ENCODE data around the gene SLC38A10.

DNA sequence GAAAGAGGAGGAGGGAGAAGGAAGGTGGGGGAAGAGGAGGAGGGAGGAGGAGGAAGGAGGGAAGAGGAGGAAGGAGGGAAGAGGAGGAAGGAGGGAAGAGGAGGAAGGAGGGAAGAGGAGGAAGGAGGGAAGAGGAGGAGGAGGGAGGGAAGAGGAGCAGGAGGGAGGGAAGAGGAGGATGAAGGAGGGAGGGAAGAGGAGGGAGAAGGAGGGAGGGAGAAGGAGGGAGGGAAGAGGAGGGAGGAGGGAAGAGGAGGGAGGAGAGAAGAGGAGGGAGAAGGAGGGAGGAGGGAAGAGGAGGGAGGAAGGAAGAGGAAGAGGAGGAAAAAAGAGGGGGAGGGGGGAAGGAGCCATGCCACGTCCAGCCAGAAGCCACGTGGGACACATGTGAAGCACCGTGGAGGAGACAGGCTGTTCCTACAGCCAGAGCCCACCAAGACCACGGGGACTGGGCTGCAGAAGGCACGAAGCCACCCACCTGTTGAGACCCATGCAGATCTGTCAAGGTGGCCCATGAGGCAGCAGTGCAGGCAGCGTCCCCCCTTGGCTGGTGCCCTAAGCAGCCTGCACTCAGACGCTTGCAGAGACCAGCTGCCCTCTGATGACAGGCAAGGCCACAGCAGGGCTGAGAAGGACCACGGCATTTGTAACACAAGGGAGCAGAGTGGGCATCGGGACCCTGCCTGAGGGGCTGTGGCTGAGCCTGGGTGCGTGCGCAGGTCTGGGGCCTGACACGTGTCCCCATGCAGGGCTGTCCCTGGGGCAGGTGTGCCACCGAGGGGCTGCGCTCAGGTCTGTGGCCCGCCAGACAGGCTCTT is 45.7 kb downstream of the SLC38A10 start:
- TF ChIP-seq, protein P1, sequence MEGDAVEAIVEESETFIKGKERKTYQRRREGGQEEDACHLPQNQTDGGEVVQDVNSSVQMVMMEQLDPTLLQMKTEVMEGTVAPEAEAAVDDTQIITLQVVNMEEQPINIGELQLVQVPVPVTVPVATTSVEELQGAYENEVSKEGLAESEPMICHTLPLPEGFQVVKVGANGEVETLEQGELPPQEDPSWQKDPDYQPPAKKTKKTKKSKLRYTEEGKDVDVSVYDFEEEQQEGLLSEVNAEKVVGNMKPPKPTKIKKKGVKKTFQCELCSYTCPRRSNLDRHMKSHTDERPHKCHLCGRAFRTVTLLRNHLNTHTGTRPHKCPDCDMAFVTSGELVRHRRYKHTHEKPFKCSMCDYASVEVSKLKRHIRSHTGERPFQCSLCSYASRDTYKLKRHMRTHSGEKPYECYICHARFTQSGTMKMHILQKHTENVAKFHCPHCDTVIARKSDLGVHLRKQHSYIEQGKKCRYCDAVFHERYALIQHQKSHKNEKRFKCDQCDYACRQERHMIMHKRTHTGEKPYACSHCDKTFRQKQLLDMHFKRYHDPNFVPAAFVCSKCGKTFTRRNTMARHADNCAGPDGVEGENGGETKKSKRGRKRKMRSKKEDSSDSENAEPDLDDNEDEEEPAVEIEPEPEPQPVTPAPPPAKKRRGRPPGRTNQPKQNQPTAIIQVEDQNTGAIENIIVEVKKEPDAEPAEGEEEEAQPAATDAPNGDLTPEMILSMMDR (optimal IDR thresholded peaks at IDR 0.05 in 1 of 3, IDR thresholded peaks at IDR 0.05 in 1 of 3, conservative IDR thresholded peaks at IDR 0.05 in 1 of 3; ENCODE audit: extremely low read depth in 1 of 3, insufficient read depth in 2 of 3, low read length in 3 of 3), result no peak
- TF ChIP-seq EZH2 (IDR thresholded peaks at IDR 0.05; ENCODE audit: low read length), result no peak
